HL-60 (cell line): ENCODE measurements around the gene RGS4.

Experiments
- DNase-seq, 2 experiments: peaks; one replicate each; pipeline ENCODE4 v3.0.0-alpha.2; 2010 to 2020; ENCODE audit warnings: low read depth in 1 of 2, low spot score in 1 of 2
- H3K27ac ChIP-seq: fragments of 250-450 bp; sonication (Bioruptor Pico); replicated peaks from 2 replicates; pipeline ENCODE4 v1.5.1; 2020; ENCODE audit warnings: mild to moderate bottlenecking, moderate library complexity
- H3K27me3 ChIP-seq: fragments of 250-450 bp; sonication (Bioruptor Pico); 2 replicates; pipeline ENCODE4 v1.5.1; 2021; ENCODE audit warnings: mild to moderate bottlenecking, moderate library complexity; ENCODE audit not compliant: insufficient read depth, poor library complexity, severe bottlenecking
- H3K4me3 ChIP-seq: replicated peaks from 2 replicates; pipeline ENCODE4 v1.5.1; 2011; ENCODE audit warnings: mild to moderate bottlenecking, control low read depth, low read length; ENCODE audit not compliant: insufficient read depth
- CTCF ChIP-seq: IDR thresholded peaks from one replicate; pipeline ENCODE4 v1.5.1; 2011; ENCODE audit warnings: low read length, control low read depth, inconsistent platforms; ENCODE audit not compliant: insufficient read depth
- GABPA ChIP-seq: IDR thresholded peaks from 2 replicates; pipeline ENCODE4 v1.6.1; 2012; ENCODE audit warnings: low read depth
- POLR2AphosphoS5 ChIP-seq: IDR thresholded peaks from 2 replicates; pipeline ENCODE4 v1.6.1; 2012; ENCODE audit warnings: low read depth
- SPI1 ChIP-seq: IDR thresholded peaks from 2 replicates; pipeline ENCODE4 v1.6.1; 2012; ENCODE audit warnings: low read depth, mild to moderate bottlenecking, borderline replicate concordance
- TF ChIP-seq, protein P1 (sequence below): IDR thresholded peaks from 2 replicates; pipeline ENCODE4 v1.6.1; 2012; ENCODE audit warnings: low read depth; ENCODE audit not compliant: insufficient replicate concordance

RGS4 gene

DNA sequence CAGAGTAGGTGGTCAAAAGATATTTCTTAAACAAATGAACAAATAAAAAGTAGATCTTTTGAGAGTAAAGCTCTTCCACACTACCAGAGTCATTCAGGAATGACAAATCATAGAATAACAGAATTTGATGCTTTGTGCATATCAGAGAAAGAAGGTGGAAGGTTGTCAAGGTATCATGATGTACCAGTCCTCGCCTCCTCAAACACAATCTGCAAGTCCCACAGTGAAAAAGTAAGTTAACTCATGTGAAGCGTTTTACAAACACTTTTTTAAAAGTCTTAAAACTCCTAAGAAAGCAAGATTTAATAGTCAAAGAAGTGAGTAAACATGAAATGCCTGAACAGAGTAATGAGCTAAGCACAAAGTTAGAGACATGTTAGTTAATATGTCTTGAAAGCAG lies 2.5 kb upstream of the RGS4 start:
- peaks cover 26% of the 10 kb centered on the region for H3K27me3 ChIP-seq
- TF ChIP-seq GABPA: no peak
- TF ChIP-seq, protein P1, sequence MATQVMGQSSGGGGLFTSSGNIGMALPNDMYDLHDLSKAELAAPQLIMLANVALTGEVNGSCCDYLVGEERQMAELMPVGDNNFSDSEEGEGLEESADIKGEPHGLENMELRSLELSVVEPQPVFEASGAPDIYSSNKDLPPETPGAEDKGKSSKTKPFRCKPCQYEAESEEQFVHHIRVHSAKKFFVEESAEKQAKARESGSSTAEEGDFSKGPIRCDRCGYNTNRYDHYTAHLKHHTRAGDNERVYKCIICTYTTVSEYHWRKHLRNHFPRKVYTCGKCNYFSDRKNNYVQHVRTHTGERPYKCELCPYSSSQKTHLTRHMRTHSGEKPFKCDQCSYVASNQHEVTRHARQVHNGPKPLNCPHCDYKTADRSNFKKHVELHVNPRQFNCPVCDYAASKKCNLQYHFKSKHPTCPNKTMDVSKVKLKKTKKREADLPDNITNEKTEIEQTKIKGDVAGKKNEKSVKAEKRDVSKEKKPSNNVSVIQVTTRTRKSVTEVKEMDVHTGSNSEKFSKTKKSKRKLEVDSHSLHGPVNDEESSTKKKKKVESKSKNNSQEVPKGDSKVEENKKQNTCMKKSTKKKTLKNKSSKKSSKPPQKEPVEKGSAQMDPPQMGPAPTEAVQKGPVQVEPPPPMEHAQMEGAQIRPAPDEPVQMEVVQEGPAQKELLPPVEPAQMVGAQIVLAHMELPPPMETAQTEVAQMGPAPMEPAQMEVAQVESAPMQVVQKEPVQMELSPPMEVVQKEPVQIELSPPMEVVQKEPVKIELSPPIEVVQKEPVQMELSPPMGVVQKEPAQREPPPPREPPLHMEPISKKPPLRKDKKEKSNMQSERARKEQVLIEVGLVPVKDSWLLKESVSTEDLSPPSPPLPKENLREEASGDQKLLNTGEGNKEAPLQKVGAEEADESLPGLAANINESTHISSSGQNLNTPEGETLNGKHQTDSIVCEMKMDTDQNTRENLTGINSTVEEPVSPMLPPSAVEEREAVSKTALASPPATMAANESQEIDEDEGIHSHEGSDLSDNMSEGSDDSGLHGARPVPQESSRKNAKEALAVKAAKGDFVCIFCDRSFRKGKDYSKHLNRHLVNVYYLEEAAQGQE: no peak
- TF ChIP-seq SPI1: no peak
- TF ChIP-seq CTCF: no peak
- H3K4me3 ChIP-seq: no peak overlapping the region
- no peak overlapping the region for H3K27ac ChIP-seq
- DNase-seq: no peak

- no peak for DNase-seq
- H3K27me3 ChIP-seq: peaks cover 26% of the 10 kb centered on the region
- H3K4me3 ChIP-seq: no peak overlapping the region
- no peak overlapping the region for H3K27ac ChIP-seq
- TF ChIP-seq GABPA: no peak
- no peak for TF ChIP-seq CTCF
- no peak for TF ChIP-seq SPI1
- TF ChIP-seq, protein P1: no peak
- no peak for TF ChIP-seq POLR2AphosphoS5
Measured at GRCh38 chr1:163068716-163069115, 445 bp upstream of the RGS4 start.

- no peak overlapping the region for H3K4me3 ChIP-seq
- TF ChIP-seq SPI1 (no peak), POLR2AphosphoS5 (no peak), GABPA (no peak), CTCF (no peak)
- TF ChIP-seq, protein P1: no peak
- no peak for DNase-seq
- no peak overlapping the region for H3K27ac ChIP-seq
- H3K27me3 ChIP-seq: peaks cover 26% of the 10 kb centered on the region
Measured at GRCh38 chr1:163069655-163070277, 605 bp downstream of the RGS4 start.
